A673 (cell line): ENCODE data around the gene KCNJ5. TPM values are rescaled to one million over a fixed set of nuclear protein-coding genes. Genes with fewer than 3 reads are reported as not detected.

Source experiments
- BruUV-seq: library from RNA; stranded (reverse); fragments of 400-500 nt; replicated peaks from 2 replicates; lab custom pipeline; 2021; lab: Mats Ljungman, UMichigan
- CTCF ChIA-PET: fragments of 300-600 bp; sonication (Branson Sonifier 250); formaldehyde crosslinking; loops from one replicate; lab custom pipeline; 2022; ENCODE audit warnings: antibody characterized with exemption; lab: Charles Lee
- POLR2A ChIA-PET: fragments of 300-600 bp; sonication (Branson Sonifier 250); formaldehyde crosslinking; loops from one replicate; lab custom pipeline; 2022; ENCODE audit warnings: antibody characterized with exemption; ENCODE audit not compliant: low non-redundant PET; lab: Charles Lee
- DNase-seq: peaks from one replicate; pipeline ENCODE4 v3.0.0-alpha.2; 2015; ENCODE audit warnings: low spot score
- H3K27ac ChIP-seq: fragments of 200-600 bp; sonication (generic); 2 replicates; pipeline ENCODE4 v1.5.1; 2016; ENCODE audit warnings: mixed run types, low read depth, mild to moderate bottlenecking, mixed read lengths, antibody characterized with exemption, low read length; ENCODE audit not compliant: poor library complexity, severe bottlenecking
- H3K27me3 ChIP-seq: fragments of 200-600 bp; sonication (generic); replicated peaks from 2 replicates; pipeline ENCODE4 v1.6.1; 2017; ENCODE audit warnings: mixed run types, low read depth, mild to moderate bottlenecking, mixed read lengths, antibody characterized with exemption, low read length; ENCODE audit not compliant: insufficient read depth, poor library complexity
- H3K36me3 ChIP-seq: fragments of 200-600 bp; sonication (generic); 2 replicates; pipeline ENCODE4 v1.6.1; 2016; ENCODE audit warnings: mixed run types, mild to moderate bottlenecking, mixed read lengths, antibody characterized with exemption, low read length; ENCODE audit not compliant: insufficient read depth, poor library complexity, severe bottlenecking
- H3K4me1 ChIP-seq: fragments of 200-600 bp; sonication (generic); 2 replicates; pipeline ENCODE4 v1.6.1; 2017; ENCODE audit warnings: mixed run types, mild to moderate bottlenecking, mixed read lengths, antibody characterized with exemption, low read length; ENCODE audit not compliant: insufficient read depth, poor library complexity, severe bottlenecking
- H3K4me3 ChIP-seq: fragments of 200-600 bp; sonication (generic); 2 replicates; pipeline ENCODE4 v1.5.1; 2016; ENCODE audit warnings: low read depth, mixed run types, mild to moderate bottlenecking, mixed read lengths, low read length; ENCODE audit not compliant: poor library complexity, severe bottlenecking
- H3K9me3 ChIP-seq: fragments of 200-600 bp; sonication (generic); 2 replicates; pipeline ENCODE4 v1.6.1; 2016; ENCODE audit warnings: mixed run types, low read depth, mild to moderate bottlenecking, mixed read lengths, antibody characterized with exemption, low read length; ENCODE audit not compliant: poor library complexity, severe bottlenecking
- EZH2 ChIP-seq: fragments of 200-600 bp; sonication (generic); IDR thresholded peaks from 2 replicates; pipeline ENCODE4 v1.6.1; 2017; ENCODE audit warnings: borderline replicate concordance, low read depth, mild to moderate bottlenecking, mixed read lengths, antibody characterized with exemption, low read length; ENCODE audit not compliant: poor library complexity, severe bottlenecking
- intact Hi-C: fragments of 100-400 bp; cut with micrococcal nuclease; formaldehyde crosslinking; loops from one replicate; pipeline ENCODE4 v1.10.0; 2022; ENCODE audit not compliant: unreplicated experiment
- total RNA-seq: library from RNA; stranded (reverse); gene quantifications from 2 replicates; pipeline ENCODE4 v1.2.3, GENCODE V29; 2021
- TF ChIP-seq, protein P1 (sequence below): fragments of 300-800, 200-600 bp; sonication (generic); conservative IDR thresholded peaks from 2 replicates; pipeline ENCODE4 v1.5.1; 2017; ENCODE audit warnings: low read depth, mild to moderate bottlenecking, antibody characterized with exemption, low read length, moderate library complexity, mixed read lengths

The KCNJ5 gene
- total RNA-seq, 1 experiment from 2014 or later = not detected

DNA sequence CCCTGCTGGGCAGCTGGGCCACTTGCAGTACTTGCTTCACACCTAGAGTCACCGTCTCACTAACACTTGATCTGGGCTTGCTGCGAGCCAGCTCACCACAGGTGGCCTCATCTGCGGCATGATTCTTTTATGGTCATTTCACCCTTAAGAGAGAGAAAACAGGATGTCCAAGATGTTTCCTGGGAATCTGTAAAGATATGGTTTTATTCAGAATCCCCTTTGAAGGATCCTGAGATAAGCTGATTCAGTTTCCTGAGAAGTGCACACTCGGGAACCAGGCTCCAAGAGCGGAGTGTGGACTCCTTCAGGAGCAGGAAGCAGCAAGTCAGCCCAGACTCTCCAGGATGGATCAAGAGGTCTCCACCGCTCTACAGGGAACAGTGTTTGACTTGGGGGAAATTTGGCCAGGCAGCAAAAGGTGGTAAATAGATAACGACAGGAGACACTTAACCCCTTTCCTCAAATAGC is 73.3 kb downstream of the KCNJ5 start:
- H3K9me3 ChIP-seq = no peaks in the 10 kb centered on the region
- DNase-seq = no peak
- H3K27me3 ChIP-seq = no peaks in the 10 kb centered on the region
- TF ChIP-seq, protein P1, sequence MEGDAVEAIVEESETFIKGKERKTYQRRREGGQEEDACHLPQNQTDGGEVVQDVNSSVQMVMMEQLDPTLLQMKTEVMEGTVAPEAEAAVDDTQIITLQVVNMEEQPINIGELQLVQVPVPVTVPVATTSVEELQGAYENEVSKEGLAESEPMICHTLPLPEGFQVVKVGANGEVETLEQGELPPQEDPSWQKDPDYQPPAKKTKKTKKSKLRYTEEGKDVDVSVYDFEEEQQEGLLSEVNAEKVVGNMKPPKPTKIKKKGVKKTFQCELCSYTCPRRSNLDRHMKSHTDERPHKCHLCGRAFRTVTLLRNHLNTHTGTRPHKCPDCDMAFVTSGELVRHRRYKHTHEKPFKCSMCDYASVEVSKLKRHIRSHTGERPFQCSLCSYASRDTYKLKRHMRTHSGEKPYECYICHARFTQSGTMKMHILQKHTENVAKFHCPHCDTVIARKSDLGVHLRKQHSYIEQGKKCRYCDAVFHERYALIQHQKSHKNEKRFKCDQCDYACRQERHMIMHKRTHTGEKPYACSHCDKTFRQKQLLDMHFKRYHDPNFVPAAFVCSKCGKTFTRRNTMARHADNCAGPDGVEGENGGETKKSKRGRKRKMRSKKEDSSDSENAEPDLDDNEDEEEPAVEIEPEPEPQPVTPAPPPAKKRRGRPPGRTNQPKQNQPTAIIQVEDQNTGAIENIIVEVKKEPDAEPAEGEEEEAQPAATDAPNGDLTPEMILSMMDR = no peak
- TF ChIP-seq EZH2 = no peak
- no TSS peak for BruUV-seq
- ChIA-PET POLR2A (no interaction called here), CTCF (interaction anchor here (0.5 kb wide), 1 partner anchor 38 kb away, joined by 3 read pairs; no protein-coding TSS in a partner anchor)
- intact Hi-C loops = no loop called here
- no peak overlapping the region for H3K27ac ChIP-seq
- no peaks in the 10 kb centered on the region for H3K4me1 ChIP-seq
- no peak overlapping the region for H3K4me3 ChIP-seq
- peaks cover 7% of the 10 kb centered on the region for H3K36me3 ChIP-seq

DNA sequence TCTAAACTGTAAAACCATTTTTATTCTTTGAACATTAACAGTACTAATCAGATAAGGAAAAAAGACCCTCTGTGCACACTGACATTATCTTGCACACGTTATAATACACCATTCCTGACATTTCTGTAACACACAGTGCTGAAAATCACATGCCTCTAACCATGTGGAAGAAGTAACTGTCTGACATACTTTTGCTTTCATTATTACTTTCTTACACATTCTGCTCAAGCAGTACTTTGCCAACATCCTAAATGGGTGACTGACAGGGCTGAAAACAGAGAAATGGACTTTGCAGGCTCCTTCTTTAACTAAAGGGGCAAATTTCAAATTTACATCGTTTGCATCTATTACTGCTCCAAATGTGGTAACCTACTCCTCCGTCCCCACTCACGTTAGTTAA is 74.3 kb downstream of the KCNJ5 start:
- intact Hi-C loops = no loop called here
- CTCF ChIA-PET = no interaction called here
- Histone ChIP-seq H3K36me3 (peaks cover 17% of the 10 kb centered on the region), H3K9me3 (no peaks in the 10 kb centered on the region), H3K27ac (no peak overlapping the region), H3K27me3 (no peaks in the 10 kb centered on the region), H3K4me3 (no peak overlapping the region), H3K4me1 (no peaks in the 10 kb centered on the region)
- TF ChIP-seq, protein P1 = no peak
- TF ChIP-seq EZH2 = no peak
- no TSS peak for BruUV-seq
- POLR2A ChIA-PET = no interaction called here
- DNase-seq = no peak

DNA sequence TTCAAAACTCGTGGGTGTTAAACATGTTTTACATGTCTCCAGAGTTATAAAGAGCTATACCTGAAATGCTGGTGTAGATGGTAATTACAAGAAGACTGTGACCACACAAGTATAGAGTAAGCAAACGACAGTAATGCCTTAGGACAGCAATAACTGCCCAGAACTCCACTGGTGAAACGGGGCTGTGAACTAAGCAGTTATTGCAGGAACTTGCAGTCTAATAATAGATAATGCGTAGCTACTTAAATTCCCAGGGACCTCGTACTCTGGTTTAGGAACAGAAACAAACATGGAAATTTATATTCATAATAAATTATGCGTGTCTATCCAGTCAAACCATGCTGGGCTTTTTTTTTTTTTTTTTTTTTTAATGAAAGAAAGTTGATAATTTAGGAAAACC is 76.4 kb downstream of the KCNJ5 start:
- CTCF ChIA-PET = no interaction called here

More for the DNA sequence above, 76.4 kb downstream of the KCNJ5 start:
- TF ChIP-seq, protein P1 = no peak
- no peak for TF ChIP-seq EZH2
- Histone ChIP-seq H3K4me1 (no peaks in the 10 kb centered on the region), H3K9me3 (no peaks in the 10 kb centered on the region), H3K27ac (no peak overlapping the region), H3K36me3 (peaks cover 29% of the 10 kb centered on the region), H3K4me3 (no peak overlapping the region), H3K27me3 (no peaks in the 10 kb centered on the region)
- BruUV-seq = no TSS peak
- DNase-seq = no peak
- intact Hi-C loops = no loop called here
- POLR2A ChIA-PET = no interaction called here
